ENCODE data around the gene SLC6A3.

The SLC6A3 gene

GRCh38 chr5:1381370-1382247 is 63.6 kb downstream of the SLC6A3 start:
- Histone ChIP-seq H3K36me3 (no peaks in the 10 kb centered on the region), H3K27ac (no peak overlapping the region), H3K9me3 (no peaks in the 10 kb centered on the region), H3K4me3 (no peak overlapping the region), H3K4me1 (peaks cover 0 to 22% (median 10%) of the 10 kb centered on the region in 4 donors), H3K27me3 (peaks cover 0 to 71% of the 10 kb centered on the region in 2 donors)
- intact Hi-C loops (cut with DNase I; ENCODE audit: low total_unique reads), result no loop called here
- no peak for DNase-seq
- TF ChIP-seq CTCF (IDR thresholded peaks at IDR 0.05), result no peak

- H3K27me3 ChIP-seq, result peaks cover 0 to 72% of the 10 kb centered on the region in 2 donors
- intact Hi-C loops (cut with DNase I; ENCODE audit: low total_unique reads), result no loop called here
- no peaks in the 10 kb centered on the region for H3K9me3 ChIP-seq
- H3K4me1 ChIP-seq, result peaks cover 0 to 15% (median 5%) of the 10 kb centered on the region in 4 donors
- TF ChIP-seq CTCF (IDR thresholded peaks at IDR 0.05), result no peak
- DNase-seq, result no peak
- no peak overlapping the region for H3K27ac ChIP-seq
- no peaks in the 10 kb centered on the region for H3K36me3 ChIP-seq
- no peak overlapping the region for H3K4me3 ChIP-seq
Measured at GRCh38 chr5:1380910-1381309, 64.3 kb downstream of the SLC6A3 start.

GRCh38 chr5:1380011-1380817 is 65.0 kb downstream of the SLC6A3 start:
- intact Hi-C loops (cut with DNase I; ENCODE audit: low total_unique reads), result no loop called here
- Histone ChIP-seq H3K9me3 (no peaks in the 10 kb centered on the region), H3K27me3 (peaks cover 0 to 74% of the 10 kb centered on the region in 2 donors), H3K27ac (no peak overlapping the region), H3K4me3 (peak overlapping the region in 1 of 2 donors; percentile 33), H3K36me3 (no peaks in the 10 kb centered on the region), H3K4me1 (peaks cover 0 to 8% (median 5%) of the 10 kb centered on the region in 4 donors)
- peak; percentile 36 to 39 for TF ChIP-seq CTCF (IDR thresholded peaks at IDR 0.05)
- DNase-seq, result no peak

GRCh38 chr5:1378866-1379659 is 66.2 kb downstream of the SLC6A3 start:
- no peak for DNase-seq

More at GRCh38 chr5:1378866-1379659, 66.2 kb downstream of the SLC6A3 start:
- H3K4me3 ChIP-seq, result no peak overlapping the region
- H3K36me3 ChIP-seq, result no peaks in the 10 kb centered on the region
- intact Hi-C loops (cut with DNase I; ENCODE audit: low total_unique reads), result no loop called here
- no peak overlapping the region for H3K27ac ChIP-seq
- peaks cover 0 to 7% (median 5%) of the 10 kb centered on the region in 4 donors for H3K4me1 ChIP-seq
- peaks cover 0 to 70% of the 10 kb centered on the region in 2 donors for H3K27me3 ChIP-seq
- no peak for TF ChIP-seq CTCF (IDR thresholded peaks at IDR 0.05)
- no peaks in the 10 kb centered on the region for H3K9me3 ChIP-seq

Data from tibial artery (tissue), 4 donors.